Measurements from ENCODE around the gene CADM3.

The CADM3 gene

DNA sequence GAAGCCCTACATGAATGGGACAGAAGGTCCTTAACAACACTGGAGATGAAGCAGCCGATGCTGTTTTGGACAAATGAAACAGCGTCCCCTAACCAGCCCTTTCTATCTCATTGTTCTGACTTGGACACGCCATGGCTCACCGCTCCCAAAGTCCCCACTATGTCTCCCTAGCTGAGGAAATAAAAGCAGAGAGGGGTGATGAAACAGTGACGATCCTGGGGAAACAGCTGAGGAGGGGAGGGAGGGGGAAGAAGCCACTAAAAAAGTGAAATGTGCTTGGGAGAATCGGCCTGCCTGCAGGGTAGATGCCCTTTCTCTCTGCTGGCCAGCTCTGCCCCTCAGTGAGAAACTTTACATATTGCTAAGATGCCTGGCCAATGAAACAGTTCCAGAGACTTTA, 32.2 kb downstream of the CADM3 start:
- peaks cover 93% of the 10 kb centered on the region for H3K27me3 ChIP-seq (ENCODE audit: insufficient read depth, low read depth, severe bottlenecking)
- no peak overlapping the region for H3K27ac ChIP-seq
- TF ChIP-seq, protein P1, sequence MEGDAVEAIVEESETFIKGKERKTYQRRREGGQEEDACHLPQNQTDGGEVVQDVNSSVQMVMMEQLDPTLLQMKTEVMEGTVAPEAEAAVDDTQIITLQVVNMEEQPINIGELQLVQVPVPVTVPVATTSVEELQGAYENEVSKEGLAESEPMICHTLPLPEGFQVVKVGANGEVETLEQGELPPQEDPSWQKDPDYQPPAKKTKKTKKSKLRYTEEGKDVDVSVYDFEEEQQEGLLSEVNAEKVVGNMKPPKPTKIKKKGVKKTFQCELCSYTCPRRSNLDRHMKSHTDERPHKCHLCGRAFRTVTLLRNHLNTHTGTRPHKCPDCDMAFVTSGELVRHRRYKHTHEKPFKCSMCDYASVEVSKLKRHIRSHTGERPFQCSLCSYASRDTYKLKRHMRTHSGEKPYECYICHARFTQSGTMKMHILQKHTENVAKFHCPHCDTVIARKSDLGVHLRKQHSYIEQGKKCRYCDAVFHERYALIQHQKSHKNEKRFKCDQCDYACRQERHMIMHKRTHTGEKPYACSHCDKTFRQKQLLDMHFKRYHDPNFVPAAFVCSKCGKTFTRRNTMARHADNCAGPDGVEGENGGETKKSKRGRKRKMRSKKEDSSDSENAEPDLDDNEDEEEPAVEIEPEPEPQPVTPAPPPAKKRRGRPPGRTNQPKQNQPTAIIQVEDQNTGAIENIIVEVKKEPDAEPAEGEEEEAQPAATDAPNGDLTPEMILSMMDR (IDR thresholded peaks at IDR 0.05; ENCODE audit: low read depth, low read length): no peak
- no peaks in the 10 kb centered on the region for H3K36me3 ChIP-seq
- no peak for DNase-seq
- H3K4me3 ChIP-seq (ENCODE audit: low read depth, low read length): no peak overlapping the region
- H3K9me3 ChIP-seq (ENCODE audit: severe bottlenecking): peaks cover 3% of the 10 kb centered on the region

DNA sequence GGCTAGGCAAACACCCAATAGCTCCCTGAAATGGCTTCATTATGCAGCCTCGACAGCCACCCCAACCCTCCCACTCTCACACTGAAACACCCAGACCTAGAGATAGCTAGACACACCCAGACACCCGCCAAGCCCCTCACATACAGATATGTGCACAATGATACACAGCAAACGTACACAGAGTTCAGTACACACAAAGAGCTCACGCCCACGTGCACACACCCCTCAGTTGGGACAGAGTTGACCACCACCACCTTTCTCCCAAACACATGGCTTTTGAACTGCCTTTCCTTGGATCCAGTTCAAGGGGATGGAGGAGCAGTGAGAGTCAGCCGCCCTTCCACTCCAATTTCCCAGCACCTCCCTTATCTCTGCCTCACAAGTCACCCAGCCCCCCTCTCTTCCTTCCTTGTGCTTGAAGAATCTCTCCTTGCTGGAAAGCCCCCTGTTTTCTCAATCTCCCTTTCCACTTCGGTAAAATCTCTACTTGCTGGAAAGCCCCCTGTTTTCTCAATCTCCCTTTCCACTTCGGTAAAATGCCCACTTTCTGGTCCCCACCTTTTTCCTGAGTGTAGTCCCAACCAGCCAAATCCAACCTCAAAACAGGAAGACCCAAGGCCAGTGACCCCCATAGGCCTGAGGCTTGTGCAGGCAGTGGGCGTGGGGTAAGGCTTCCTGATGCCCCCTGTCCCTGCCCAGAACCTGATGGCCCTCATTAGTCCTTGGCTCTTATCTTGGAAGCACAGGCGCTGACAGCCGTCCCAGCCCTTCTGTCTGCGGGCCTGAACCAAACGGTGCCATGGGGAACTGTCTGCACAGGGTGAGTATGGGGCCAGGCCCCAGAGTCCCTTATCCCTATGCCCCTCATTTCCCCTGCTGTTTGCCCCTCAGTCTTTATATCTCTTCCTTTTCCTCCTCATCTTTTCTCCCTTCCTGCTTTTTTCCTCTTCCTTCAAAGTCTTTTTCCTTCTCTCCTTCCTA, 33.0 kb downstream of the CADM3 start, which contains the start of gene ACKR1:
ACKR1 (plus strand) TSS at position 715 of the 981 bp plus-strand sequence; CDS start at position 800, 85 bp downstream.
- TF ChIP-seq, protein P1 (IDR thresholded peaks at IDR 0.05; ENCODE audit: low read depth, low read length): no peak
- Histone ChIP-seq H3K27me3 (ENCODE audit: insufficient read depth, low read depth, severe bottlenecking) (peaks cover 93% of the 10 kb centered on the region), H3K4me3 (ENCODE audit: low read depth, low read length) (no peak within 1 kb of the TSS)

DNA sequence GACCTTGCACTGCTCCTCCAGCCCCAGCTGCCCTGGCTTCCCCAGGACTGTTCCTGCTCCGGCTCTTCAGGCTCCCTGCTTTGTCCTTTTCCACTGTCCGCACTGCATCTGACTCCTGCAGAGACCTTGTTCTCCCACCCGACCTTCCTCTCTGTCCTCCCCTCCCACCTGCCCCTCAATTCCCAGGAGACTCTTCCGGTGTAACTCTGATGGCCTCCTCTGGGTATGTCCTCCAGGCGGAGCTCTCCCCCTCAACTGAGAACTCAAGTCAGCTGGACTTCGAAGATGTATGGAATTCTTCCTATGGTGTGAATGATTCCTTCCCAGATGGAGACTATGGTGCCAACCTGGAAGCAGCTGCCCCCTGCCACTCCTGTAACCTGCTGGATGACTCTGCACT, 33.8 kb downstream of the CADM3 start:
- H3K4me3 ChIP-seq (ENCODE audit: low read depth, low read length): no peak overlapping the region
- peaks cover 93% of the 10 kb centered on the region for H3K27me3 ChIP-seq (ENCODE audit: insufficient read depth, low read depth, severe bottlenecking)
- H3K9me3 ChIP-seq (ENCODE audit: severe bottlenecking): peaks cover 3% of the 10 kb centered on the region
- DNase-seq: no peak
- no peak overlapping the region for H3K27ac ChIP-seq
- TF ChIP-seq, protein P1 (IDR thresholded peaks at IDR 0.05; ENCODE audit: low read depth, low read length): no peak
- H3K36me3 ChIP-seq: no peaks in the 10 kb centered on the region

More for the DNA sequence above, 33.0 kb downstream of the CADM3 start, which contains the start of gene ACKR1:
- no peaks in the 10 kb centered on the region for H3K36me3 ChIP-seq
- H3K27ac ChIP-seq: no peak within 1 kb of the TSS
- H3K9me3 ChIP-seq (ENCODE audit: severe bottlenecking): peaks cover 3% of the 10 kb centered on the region
- DNase-seq: no peak

DNA sequence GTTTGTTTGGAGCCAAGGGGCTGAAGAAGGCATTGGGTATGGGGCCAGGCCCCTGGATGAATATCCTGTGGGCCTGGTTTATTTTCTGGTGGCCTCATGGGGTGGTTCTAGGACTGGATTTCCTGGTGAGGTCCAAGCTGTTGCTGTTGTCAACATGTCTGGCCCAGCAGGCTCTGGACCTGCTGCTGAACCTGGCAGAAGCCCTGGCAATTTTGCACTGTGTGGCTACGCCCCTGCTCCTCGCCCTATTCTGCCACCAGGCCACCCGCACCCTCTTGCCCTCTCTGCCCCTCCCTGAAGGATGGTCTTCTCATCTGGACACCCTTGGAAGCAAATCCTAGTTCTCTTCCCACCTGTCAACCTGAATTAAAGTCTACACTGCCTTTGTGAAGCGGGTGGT, 34.7 kb downstream of the CADM3 start:
- no peak overlapping the region for H3K4me3 ChIP-seq (ENCODE audit: low read depth, low read length)
- peaks cover 3% of the 10 kb centered on the region for H3K9me3 ChIP-seq (ENCODE audit: severe bottlenecking)
- H3K27me3 ChIP-seq (ENCODE audit: insufficient read depth, low read depth, severe bottlenecking): peaks cover 96% of the 10 kb centered on the region
- no peaks in the 10 kb centered on the region for H3K36me3 ChIP-seq
- TF ChIP-seq, protein P1 (IDR thresholded peaks at IDR 0.05; ENCODE audit: low read depth, low read length): no peak
- no peak for DNase-seq
- H3K27ac ChIP-seq: no peak overlapping the region

DNA sequence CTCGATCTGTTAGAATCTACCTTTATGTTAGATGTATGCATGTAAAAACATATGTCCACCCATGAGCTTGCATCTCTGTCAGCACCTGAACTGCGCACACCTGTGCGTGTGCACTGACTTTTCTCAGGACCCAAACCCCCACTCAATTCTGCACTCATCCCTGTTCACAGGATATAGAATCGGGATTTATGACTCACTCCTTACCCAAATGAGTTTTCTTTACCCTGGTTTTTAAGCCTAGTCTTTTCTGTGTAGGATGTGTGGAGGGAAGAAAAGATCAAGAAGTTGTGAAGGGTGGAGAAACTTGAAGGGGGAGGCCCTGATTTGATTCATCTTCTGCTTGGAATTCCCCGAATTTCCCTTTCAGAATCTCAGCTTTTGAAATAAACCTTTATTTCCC, 35.7 kb downstream of the CADM3 start:
- no peak for DNase-seq
- TF ChIP-seq, protein P1 (IDR thresholded peaks at IDR 0.05; ENCODE audit: low read depth, low read length): no peak

More for the DNA sequence above, 35.7 kb downstream of the CADM3 start:
- Histone ChIP-seq H3K36me3 (no peaks in the 10 kb centered on the region), H3K27ac (no peak overlapping the region), H3K9me3 (ENCODE audit: severe bottlenecking) (peaks cover 3% of the 10 kb centered on the region), H3K4me3 (ENCODE audit: low read depth, low read length) (no peak overlapping the region), H3K27me3 (ENCODE audit: insufficient read depth, low read depth, severe bottlenecking) (peaks cover 95% of the 10 kb centered on the region)

Data from WERI-Rb-1 (cell line).